HG03460 (cell line): ENCODE measurements around the gene PRCP.
"Not testable (repeated sequence)": the region's sequence is repeated elsewhere in the genome, so short reads cannot be mapped to it uniquely, and the experiment has no call there.

ENCODE experiments used
- ATAC-seq: cut with Tn5 transposase; IDR thresholded peaks from one replicate; pipeline ENCODE4 v1.9.1; 2021; ENCODE audit not compliant: unreplicated experiment

The PRCP gene

GRCh38 chr11:82872377-82873150, 27.7 kb downstream of the PRCP start:
- ATAC-seq: no peak

GRCh38 chr11:82871646-82872045, 28.6 kb downstream of the PRCP start:
- no peak for ATAC-seq

- no peak for ATAC-seq
Measured at GRCh38 chr11:82869657-82870056, 30.6 kb downstream of the PRCP start.

GRCh38 chr11:82867495-82868082, 32.6 kb downstream of the PRCP start:
- ATAC-seq: peak; percentile 49

- no peak for ATAC-seq
Measured at GRCh38 chr11:82865841-82866240, 34.4 kb downstream of the PRCP start.

GRCh38 chr11:82864268-82864667, 36.0 kb downstream of the PRCP start:
- no peak for ATAC-seq

- no peak for ATAC-seq
Measured at GRCh38 chr11:82863209-82863608, 37.0 kb downstream of the PRCP start.

- ATAC-seq: no peak
Measured at GRCh38 chr11:82862379-82862778, 37.9 kb downstream of the PRCP start.

GRCh38 chr11:82859750-82860149, 40.5 kb downstream of the PRCP start:
- ATAC-seq: no peak

- ATAC-seq: no peak
Measured at GRCh38 chr11:82858556-82859091, 41.6 kb downstream of the PRCP start.

GRCh38 chr11:82858133-82858532, 42.1 kb downstream of the PRCP start:
- no peak for ATAC-seq

- no peak for ATAC-seq
Measured at GRCh38 chr11:82857145-82857544, 43.1 kb downstream of the PRCP start.

GRCh38 chr11:82855616-82856015, 44.6 kb downstream of the PRCP start:
- ATAC-seq: no peak

- not testable (repeated sequence) for ATAC-seq
Measured at GRCh38 chr11:82854916-82855315, 45.3 kb downstream of the PRCP start.

- no peak for ATAC-seq
Measured at GRCh38 chr11:82854242-82854641, 46.0 kb downstream of the PRCP start.

- ATAC-seq: no peak
Measured at GRCh38 chr11:82848829-82849228, 51.4 kb downstream of the PRCP start.

GRCh38 chr11:82845356-82846353, 54.6 kb downstream of the PRCP start:
- ATAC-seq: no peak

GRCh38 chr11:82843057-82843795, 57.0 kb downstream of the PRCP start:
- ATAC-seq: no peak

GRCh38 chr11:82842019-82842418, 58.2 kb downstream of the PRCP start:
- no peak for ATAC-seq

GRCh38 chr11:82837650-82838049, 62.6 kb downstream of the PRCP start:
- no peak for ATAC-seq

- no peak for ATAC-seq
Measured at GRCh38 chr11:82832983-82833382, 67.2 kb downstream of the PRCP start.
